GM12891 (cell line): Measurements from ENCODE around the gene PPM1M.

Experiments
- POLR2A ChIP-seq: IDR thresholded peaks from 2 replicates; pipeline ENCODE4 v1.6.1; 2011; ENCODE audit warnings: low read depth, low read length, control low read depth
- POLR2AphosphoS5 ChIP-seq: IDR thresholded peaks from 2 replicates; pipeline ENCODE4 v1.6.1; 2011; ENCODE audit warnings: low read depth, low read length, control low read depth
- POU2F2 ChIP-seq: IDR thresholded peaks from 2 replicates; pipeline ENCODE4 v1.6.1; 2011; ENCODE audit warnings: low read depth, mild to moderate bottlenecking, control low read depth, low read length, moderate library complexity
- TAF1 ChIP-seq: IDR thresholded peaks from 2 replicates; pipeline ENCODE4 v1.6.1; 2011; ENCODE audit warnings: low read depth, low read length, control low read depth

GRCh38 chr3:52225452-52226228, 19.9 kb upstream of the PPM1M start, which contains the start of gene TLR9:
- TF ChIP-seq POLR2AphosphoS5 (0 out of 2 replicates have a peak, but pooled peaks have one; percentile 44), POLR2A (peak; percentile 50; the same call in 1 of the 2 replicates), TAF1 (no peak; the same call in 1 of the 2 replicates), POU2F2 (peak; percentile 99)
